GM12878 (cell line): Measurements from ENCODE around the gene IL22RA2. TPM values are rescaled to one million over a fixed set of nuclear protein-coding genes. Genes with fewer than 3 reads are reported as not detected.
A peak's percentile ranks its signal among the peaks of the same experiment; 100 is the strongest.

Experiments used
- CBX5 ChIP-seq: sonication (generic); IDR thresholded peaks from 2 replicates; pipeline ENCODE4 v1.6.1; 2016; ENCODE audit warnings: low read depth, moderate library complexity, mild to moderate bottlenecking, inconsistent platforms
- FOXM1 ChIP-seq: IDR thresholded peaks from 2 replicates; pipeline ENCODE4 v1.6.1; 2012; ENCODE audit warnings: low read depth, mild to moderate bottlenecking, inconsistent platforms, low read length, moderate library complexity
- NBN ChIP-seq: fragments of 450-650 bp; IDR thresholded peaks from 2 replicates; pipeline ENCODE4 v1.6.1; 2016
- NFIC ChIP-seq: IDR thresholded peaks from 2 replicates; pipeline ENCODE4 v1.6.1; 2012; ENCODE audit warnings: low read depth, mild to moderate bottlenecking, inconsistent platforms, low read length, moderate library complexity
- POLR2A ChIP-seq: IDR thresholded peaks from 2 replicates; pipeline ENCODE4 v1.6.1; 2011; ENCODE audit warnings: low read depth, mild to moderate bottlenecking, low read length
- polyA plus RNA-seq, 11 experiments: library from polyadenylated mRNA; depleted of rRNA in 4 of 11; unstranded in 6 of 11; stranded (reverse) in 5 of 11; fragments of >200 nt; fragmentation: Nextera tagmentation in 4 of 11; fragmentation: Illumina TruSeq in 1 of 11; extraction: Ambion mirVana in 4 of 11; extraction: Trizol in 1 of 11; gene quantifications; 1 replicate in 1 of 11; 2 replicates in 10 of 11; pipeline versions ENCODE4 v1.2.1 to v1.2.3, GENCODE V29; 2011 to 2016; ENCODE audit warnings: inconsistent platforms in 2 of 11, missing spikeins in 2 of 11, low read depth in 1 of 11
- total RNA-seq, 4 experiments: library from RNA; depleted of rRNA in 3 of 4; stranded (reverse); fragments of >200 nt in 3 of 4; fragmentation: Illumina TruSeq in 1 of 4; extraction: Trizol in 1 of 4; gene quantifications; 2 replicates each; pipeline versions ENCODE4 v1.2.1 to v1.2.3, GENCODE V29; 2013 to 2021
- TF ChIP-seq, protein P1 (sequence below): IDR thresholded peaks from 2 replicates; pipeline ENCODE4 v1.6.1; 2011; ENCODE audit warnings: mild to moderate bottlenecking, low read depth, low read length, moderate library complexity; ENCODE audit not compliant: insufficient replicate concordance
- TF ChIP-seq, protein P2 (sequence below): fragments of 450-650 bp; IDR thresholded peaks from 2 replicates; pipeline ENCODE4 v1.6.1; 2017; ENCODE audit warnings: mild to moderate bottlenecking

The IL22RA2 gene
- total and polyA plus RNA-seq, 10 of the 15 experiments (the other 5 are each of a cell fraction or from before 2014, with no cell fraction given) = 0.05 to 0.22 (median 0.09) TPM; not detected in 3

DNA sequence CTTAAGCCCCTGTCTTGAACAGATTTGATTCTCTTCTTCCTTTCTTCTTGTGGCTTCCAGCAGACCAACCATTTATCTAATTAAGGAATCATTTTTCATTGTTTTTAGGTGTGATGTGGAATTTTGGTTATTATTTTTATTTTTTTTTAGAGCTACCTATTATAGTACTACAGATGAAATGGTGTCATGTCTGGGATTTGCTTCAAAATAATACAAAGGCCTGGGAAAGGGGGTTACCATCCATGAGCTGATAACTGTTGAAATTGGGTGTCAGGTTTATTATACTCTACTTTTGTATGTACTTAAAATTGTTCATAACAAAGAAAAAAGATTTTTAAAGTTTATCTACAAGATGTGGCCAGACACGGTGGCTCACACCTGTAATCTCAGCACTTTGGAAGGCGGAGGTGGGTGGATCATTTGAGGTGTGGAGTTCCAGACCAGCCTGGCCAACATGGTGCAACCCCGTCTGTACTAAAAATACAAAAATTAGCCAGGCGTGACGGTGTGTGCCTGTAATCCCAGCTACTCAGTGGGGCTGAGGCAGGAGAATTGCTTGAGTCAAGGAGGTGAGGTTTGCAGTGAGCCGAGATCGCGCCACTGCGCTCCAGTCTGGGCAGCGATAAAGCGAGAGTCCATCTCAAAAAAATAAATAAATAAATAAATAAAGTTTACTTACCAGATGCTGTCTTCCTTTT is 561 bp downstream of the IL22RA2 start (continued):
- TF ChIP-seq FOXM1 (peak; percentile 48; the same call in 1 of the 2 replicates), POLR2A (no peak), NBN (peak; percentile 47; the same call in 1 of the 2 replicates), NFIC (peak; percentile 71), CBX5 (0 out of 2 replicates have a peak, but pooled peaks have one; percentile 8)
- TF ChIP-seq, protein P1, sequence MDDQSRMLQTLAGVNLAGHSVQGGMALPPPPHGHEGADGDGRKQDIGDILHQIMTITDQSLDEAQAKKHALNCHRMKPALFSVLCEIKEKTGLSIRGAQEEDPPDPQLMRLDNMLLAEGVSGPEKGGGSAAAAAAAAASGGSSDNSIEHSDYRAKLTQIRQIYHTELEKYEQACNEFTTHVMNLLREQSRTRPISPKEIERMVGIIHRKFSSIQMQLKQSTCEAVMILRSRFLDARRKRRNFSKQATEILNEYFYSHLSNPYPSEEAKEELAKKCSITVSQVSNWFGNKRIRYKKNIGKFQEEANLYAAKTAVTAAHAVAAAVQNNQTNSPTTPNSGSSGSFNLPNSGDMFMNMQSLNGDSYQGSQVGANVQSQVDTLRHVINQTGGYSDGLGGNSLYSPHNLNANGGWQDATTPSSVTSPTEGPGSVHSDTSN = no peak
- TF ChIP-seq, protein P2, sequence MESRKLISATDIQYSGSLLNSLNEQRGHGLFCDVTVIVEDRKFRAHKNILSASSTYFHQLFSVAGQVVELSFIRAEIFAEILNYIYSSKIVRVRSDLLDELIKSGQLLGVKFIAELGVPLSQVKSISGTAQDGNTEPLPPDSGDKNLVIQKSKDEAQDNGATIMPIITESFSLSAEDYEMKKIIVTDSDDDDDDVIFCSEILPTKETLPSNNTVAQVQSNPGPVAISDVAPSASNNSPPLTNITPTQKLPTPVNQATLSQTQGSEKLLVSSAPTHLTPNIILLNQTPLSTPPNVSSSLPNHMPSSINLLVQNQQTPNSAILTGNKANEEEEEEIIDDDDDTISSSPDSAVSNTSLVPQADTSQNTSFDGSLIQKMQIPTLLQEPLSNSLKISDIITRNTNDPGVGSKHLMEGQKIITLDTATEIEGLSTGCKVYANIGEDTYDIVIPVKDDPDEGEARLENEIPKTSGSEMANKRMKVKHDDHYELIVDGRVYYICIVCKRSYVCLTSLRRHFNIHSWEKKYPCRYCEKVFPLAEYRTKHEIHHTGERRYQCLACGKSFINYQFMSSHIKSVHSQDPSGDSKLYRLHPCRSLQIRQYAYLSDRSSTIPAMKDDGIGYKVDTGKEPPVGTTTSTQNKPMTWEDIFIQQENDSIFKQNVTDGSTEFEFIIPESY = 0 out of 2 replicates have a peak, but pooled peaks have one; percentile 18
